ENCODE results near the gene CNTN6. TPM values are rescaled to one million over a fixed set of nuclear protein-coding genes. Genes with fewer than 3 reads are reported as not detected.

Gene CNTN6
- total and polyA plus RNA-seq, 2 of the 4 experiments (the other 2 are of a cell fraction) = not detected

DNA sequence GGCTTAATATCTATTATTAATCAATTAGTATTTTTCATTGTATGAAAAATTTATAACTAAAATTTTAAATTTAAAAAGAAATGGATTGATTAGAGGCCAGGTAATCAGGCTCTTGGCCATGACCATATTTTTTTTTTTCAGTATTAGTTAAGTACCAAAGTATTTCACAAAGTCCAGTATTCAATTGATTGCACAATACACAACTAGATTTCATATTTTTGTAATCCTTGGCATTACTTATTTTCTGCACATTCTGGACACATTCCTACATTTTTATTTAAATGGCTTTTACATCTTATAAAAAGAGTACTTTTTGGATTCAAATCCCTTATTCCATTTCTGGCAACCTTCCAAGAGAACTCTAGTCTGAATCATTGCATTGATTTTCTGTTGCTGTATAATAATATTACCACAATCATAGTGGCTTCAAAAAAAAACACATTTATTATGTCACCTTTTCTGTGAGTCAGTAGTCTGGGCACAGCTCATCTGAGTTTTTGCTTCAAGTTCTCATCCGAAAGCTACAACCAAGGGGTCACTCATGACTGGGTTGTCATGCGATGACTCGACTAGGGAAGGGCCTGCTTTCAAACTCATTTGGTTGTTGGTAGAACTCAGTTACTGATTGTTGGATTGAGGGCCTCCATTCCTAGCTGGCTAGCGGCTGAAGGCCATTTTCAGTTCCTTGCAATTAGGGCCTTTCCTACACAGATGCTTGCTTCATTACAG lies 90.7 kb downstream of the CNTN6 start:
- dilution Hi-C loops (cut with HindIII; ENCODE audit: low sequenced_read_pairs, unreplicated experiment) (no loop called here), intact Hi-C loops (cut with micrococcal nuclease) (no loop called here), in situ Hi-C loops (cut with MboI; ENCODE audit: low sequenced_read_pairs) (no loop called here)
- H3K36me3 ChIP-seq (ENCODE audit: control insufficient read depth, insufficient read depth, low read length) = no peaks in the 10 kb centered on the region
- no peak overlapping the region for H2BK20ac ChIP-seq (ENCODE audit: low read depth, low read length)
- TF ChIP-seq CEBPB (IDR thresholded peaks at IDR 0.05; ENCODE audit: low read depth, low read length) (peak; percentile 78), FOS (IDR thresholded peaks at IDR 0.05; ENCODE audit: low read depth, low read length) (no peak)
- no peak overlapping the region for H4K8ac ChIP-seq (ENCODE audit: low read depth in 2 of 2, low read length in 2 of 2)
- no peak overlapping the region for H3K9ac ChIP-seq (ENCODE audit: low read depth, low read length)
- no peak overlapping the region for H3K27ac ChIP-seq (ENCODE audit: insufficient read depth, low read length)
- no peaks in the 10 kb centered on the region for H3K79me1 ChIP-seq (ENCODE audit: low read depth in 1 of 2, low read length in 2 of 2)
- no peak overlapping the region for H3K14ac ChIP-seq (replicated peaks; ENCODE audit: low read depth, low read length)
- ChIA-PET POLR2A (ENCODE audit: unreplicated experiment) (no interaction called here), CTCF (no interaction called here)
- no peaks in the 10 kb centered on the region for H3K9me1 ChIP-seq (ENCODE audit: insufficient read depth, low read length)
- no peak overlapping the region for H3K4me2 ChIP-seq (ENCODE audit: low read depth, low read length)
- H3K56ac ChIP-seq (ENCODE audit: extremely low read depth, insufficient read depth, low read length) = no peak overlapping the region
- H3K4me3 ChIP-seq (ENCODE audit: insufficient read depth, low read depth, low read length) = no peak overlapping the region
- no peaks in the 10 kb centered on the region for H3K27me3 ChIP-seq (ENCODE audit: control insufficient read depth, insufficient read depth, low read length)
- no peak overlapping the region for H3K4ac ChIP-seq (ENCODE audit: low read depth, low read length)
- peaks cover 1% of the 10 kb centered on the region for H3K9me3 ChIP-seq (ENCODE audit: control insufficient read depth, insufficient read depth, low read length)
- no peak overlapping the region for H2BK120ac ChIP-seq (ENCODE audit: low read depth, low read length)
- H4K5ac ChIP-seq (ENCODE audit: low read depth, low read length) = no peak overlapping the region
- no peak overlapping the region for H3K23ac ChIP-seq (ENCODE audit: low read depth, low read length)
- no peak overlapping the region for H4K91ac ChIP-seq (ENCODE audit: insufficient read depth, low read depth, low read length)
- H2AFZ ChIP-seq (replicated peaks; ENCODE audit: low read length, poor library complexity) = no peak overlapping the region
- ATAC-seq (ENCODE audit: low read depth) = no peak
- BruUV-seq (replicated peaks) = no TSS peak
- 60% methylated on average over 1 of the region's 4 CpGs; no CpG with 5 or more reads in 1 of the 2 experiments for WGBS, 2 experiments (ENCODE audit: extremely low coverage in 2 of 2, insufficient read length in 1 of 2)
- H4K20me1 ChIP-seq (ENCODE audit: insufficient read depth, low read length) = no peaks in the 10 kb centered on the region
- DNase-seq = peak; percentile 50
- H3K18ac ChIP-seq (ENCODE audit: low read depth, low read length) = no peak overlapping the region
- H2BK15ac ChIP-seq (ENCODE audit: low read depth, low read length) = no peak overlapping the region
- H2AK5ac ChIP-seq (ENCODE audit: low read depth, low read length) = no peak overlapping the region
- no peaks in the 10 kb centered on the region for H3K4me1 ChIP-seq (ENCODE audit: control insufficient read depth, insufficient read depth, low read length)
- no peak overlapping the region for H2AK9ac ChIP-seq (replicated peaks; ENCODE audit: low read depth, low read length, poor library complexity)
- H2BK5ac ChIP-seq (ENCODE audit: low read depth, low read length, poor library complexity, severe bottlenecking) = no peak overlapping the region
